Calu3 (cell line): ENCODE measurements around the gene INTS1. TPM values are rescaled to one million over a fixed set of nuclear protein-coding genes. Genes with fewer than 3 reads are reported as not detected.
A peak's percentile ranks its signal among the peaks of the same experiment; 100 is the strongest.

Experiments used
- BruUV-seq: library from RNA; stranded (reverse); fragments of 400-500 nt; replicated peaks from 2 replicates; lab custom pipeline; 2021; lab: Mats Ljungman, UMichigan
- CTCF ChIA-PET: fragments of 300-600 bp; sonication (Branson Sonifier 250); formaldehyde crosslinking; loops from one replicate; lab custom pipeline; 2022; ENCODE audit warnings: antibody characterized with exemption; lab: Charles Lee
- DNase-seq: peaks from one replicate; pipeline ENCODE4 v3.0.0; 2022
- H3K27ac Mint-ChIP-seq: one replicate; pipeline ENCODE4 v1.8.0; 2022; ENCODE audit warnings: mixed read lengths; ENCODE audit not compliant: unreplicated experiment
- H3K27me3 Mint-ChIP-seq: one replicate; pipeline ENCODE4 v1.8.0; 2022; ENCODE audit warnings: mixed read lengths; ENCODE audit not compliant: unreplicated experiment
- H3K36me3 Mint-ChIP-seq: one replicate; pipeline ENCODE4 v1.8.0; 2022; ENCODE audit warnings: mild to moderate bottlenecking, moderate library complexity, mixed read lengths; ENCODE audit not compliant: insufficient read depth, unreplicated experiment
- H3K4me1 Mint-ChIP-seq: one replicate; pipeline ENCODE4 v1.8.0; 2022; ENCODE audit warnings: mild to moderate bottlenecking, low read depth, mixed read lengths; ENCODE audit not compliant: unreplicated experiment
- H3K4me3 Mint-ChIP-seq: one replicate; pipeline ENCODE4 v1.8.0; 2022; ENCODE audit warnings: mild to moderate bottlenecking, low read depth, moderate library complexity, mixed read lengths; ENCODE audit not compliant: unreplicated experiment
- H3K9me3 Mint-ChIP-seq: one replicate; pipeline ENCODE4 v1.8.0; 2022; ENCODE audit warnings: low read depth, mixed read lengths; ENCODE audit not compliant: unreplicated experiment
- CTCF ChIP-seq: fragments of 200-600 bp; IDR thresholded peaks from one replicate; pipeline ENCODE4 v1.8.0; 2022; ENCODE audit warnings: antibody characterized with exemption; ENCODE audit not compliant: unreplicated experiment
- intact Hi-C: fragments of 100-400 bp; cut with micrococcal nuclease; formaldehyde crosslinking; loops from one replicate; pipeline ENCODE4 v1.10.0; 2022; ENCODE audit not compliant: unreplicated experiment
- total RNA-seq: library from RNA; stranded (reverse); gene quantifications from 2 replicates; pipeline ENCODE4 v1.2.3, GENCODE V29; 2022

INTS1 gene
- total RNA-seq, 1 experiment from 2014 or later: 192 TPM

GRCh38 chr7:1544896-1545416, 40.8 kb upstream of the INTS1 start:
- CTCF ChIA-PET: interaction anchor here (1.0 kb wide), 1 partner anchor 11 kb away, joined by 5 read pairs; the partner anchor contains the start of gene TMEM184A
- no peak for DNase-seq
- H3K27me3 Mint-ChIP-seq: no peaks in the 10 kb centered on the region
- H3K4me3 Mint-ChIP-seq: no peak overlapping the region
- H3K27ac Mint-ChIP-seq: peak overlapping the region; percentile 63
- peaks cover 100% of the 10 kb centered on the region for H3K36me3 Mint-ChIP-seq
- H3K9me3 Mint-ChIP-seq: no peaks in the 10 kb centered on the region
- intact Hi-C loops: no loop called here
- H3K4me1 Mint-ChIP-seq: peaks cover 34% of the 10 kb centered on the region
- BruUV-seq: no TSS peak
- TF ChIP-seq CTCF: no peak

GRCh38 chr7:1544178-1544895, 40.1 kb upstream of the INTS1 start:
- Mint-ChIP-seq H3K4me1 (peaks cover 34% of the 10 kb centered on the region), H3K9me3 (no peaks in the 10 kb centered on the region), H3K36me3 (peaks cover 100% of the 10 kb centered on the region), H3K27ac (peak overlapping the region; percentile 63), H3K27me3 (no peaks in the 10 kb centered on the region), H3K4me3 (no peak overlapping the region)
- no peak for DNase-seq
- TF ChIP-seq CTCF: no peak
- CTCF ChIA-PET: interaction anchor here (0.7 to 1.0 kb wide), 2 partner anchors 11 to 12 kb away, joined by 3 to 5 read pairs; partner anchors contain the start of gene TMEM184A
- no TSS peak for BruUV-seq
- intact Hi-C loops: no loop called here

GRCh38 chr7:1543826-1544177, 39.6 kb upstream of the INTS1 start:
- peak overlapping the region; percentile 63 for H3K27ac Mint-ChIP-seq
- no peak overlapping the region for H3K4me3 Mint-ChIP-seq
- no peak for TF ChIP-seq CTCF
- H3K36me3 Mint-ChIP-seq: peaks cover 100% of the 10 kb centered on the region
- no TSS peak for BruUV-seq
- CTCF ChIA-PET: interaction anchor here (0.7 to 1.0 kb wide), 2 partner anchors 11 to 12 kb away, joined by 3 to 5 read pairs; partner anchors contain the start of gene TMEM184A
- H3K4me1 Mint-ChIP-seq: peaks cover 29% of the 10 kb centered on the region
- H3K27me3 Mint-ChIP-seq: no peaks in the 10 kb centered on the region
- H3K9me3 Mint-ChIP-seq: no peaks in the 10 kb centered on the region
- intact Hi-C loops: no loop called here
- no peak for DNase-seq

GRCh38 chr7:1542841-1543747, 38.9 kb upstream of the INTS1 start:
- intact Hi-C loops: no loop called here
- Mint-ChIP-seq H3K4me1 (peaks cover 24% of the 10 kb centered on the region), H3K4me3 (peak overlapping the region; percentile 44), H3K27ac (peak overlapping the region; percentile 98), H3K36me3 (peaks cover 100% of the 10 kb centered on the region), H3K27me3 (no peaks in the 10 kb centered on the region), H3K9me3 (no peaks in the 10 kb centered on the region)
- CTCF ChIA-PET: interaction anchor here (0.7 kb wide), 1 partner anchor 10 kb away, joined by 3 read pairs; no protein-coding TSS in a partner anchor
- DNase-seq: no peak
- TF ChIP-seq CTCF: no peak
- BruUV-seq: no TSS peak
